HepG2 (cell line): ENCODE measurements around the gene MRPL20. TPM values are rescaled to one million over a fixed set of nuclear protein-coding genes. Genes with fewer than 3 reads are reported as not detected.

Experiments
- DMAP1 ChIP-seq: IDR thresholded peaks from 2 replicates; pipeline ENCODE4 v1.6.1; 2016
- GFI1 ChIP-seq: sonication (generic); formaldehyde crosslinking; IDR thresholded peaks from 2 replicates; pipeline ENCODE4 v1.5.0; 2020; ENCODE audit warnings: missing genetic modification reagents, mild to moderate bottlenecking, borderline replicate concordance
- MZF1 ChIP-seq: sonication (generic); formaldehyde crosslinking; IDR thresholded peaks from 2 replicates; pipeline ENCODE4 v1.8.1; 2023; ENCODE audit warnings: mild to moderate bottlenecking, missing genetic modification reagents, borderline replicate concordance
- NFE2L2 ChIP-seq: fragments of 150-350 bp; IDR thresholded peaks from 2 replicates; pipeline ENCODE4 v1.6.1; 2014; ENCODE audit warnings: low read length
- NFYC ChIP-seq: IDR thresholded peaks from 2 replicates; pipeline ENCODE4 v1.6.1; 2016; ENCODE audit warnings: missing genetic modification reagents, missing compliant biosample characterization
- NR2F2 ChIP-seq: IDR thresholded peaks from 2 replicates; pipeline ENCODE4 v1.6.1; 2012; ENCODE audit warnings: low read depth, inconsistent platforms, borderline replicate concordance
- ZFP37 ChIP-seq: sonication (generic); formaldehyde crosslinking; IDR thresholded peaks from 2 replicates; pipeline ENCODE4 v1.4.0; 2020; ENCODE audit warnings: missing genetic modification reagents, borderline replicate concordance
- ZNF10 ChIP-seq: sonication (generic); formaldehyde crosslinking; IDR thresholded peaks from 2 replicates; pipeline ENCODE4 v1.4.0; 2020; ENCODE audit warnings: mild to moderate bottlenecking, low read depth, missing genetic modification reagents, borderline replicate concordance
- ZNF124 ChIP-seq: sonication (generic); formaldehyde crosslinking; IDR thresholded peaks from 2 replicates; pipeline ENCODE4 v1.4.0; 2020; ENCODE audit warnings: missing genetic modification reagents
- ZNF234 ChIP-seq: sonication (generic); formaldehyde crosslinking; conservative IDR thresholded peaks from 2 replicates; pipeline ENCODE4 v1.5.1; 2020; ENCODE audit warnings: mild to moderate bottlenecking, missing genetic modification reagents
- ZNF557 ChIP-seq: sonication (generic); formaldehyde crosslinking; IDR thresholded peaks from 2 replicates; pipeline ENCODE4 v1.4.0; 2020; ENCODE audit warnings: missing genetic modification reagents
- ZNF761 ChIP-seq: sonication (generic); formaldehyde crosslinking; conservative IDR thresholded peaks from 2 replicates; pipeline ENCODE4 v1.4.0; 2020; ENCODE audit warnings: mild to moderate bottlenecking, missing genetic modification reagents
- ZNF782 ChIP-seq: sonication (generic); formaldehyde crosslinking; IDR thresholded peaks from 2 replicates; pipeline ENCODE4 v1.4.0; 2020; ENCODE audit warnings: missing genetic modification reagents, mild to moderate bottlenecking, borderline replicate concordance
- polyA plus RNA-seq, 8 experiments: library from polyadenylated mRNA; depleted of rRNA in 3 of 8; stranded (reverse) in 7 of 8; unstranded in 1 of 8; fragments of >200 nt; fragmentation: Illumina TruSeq in 4 of 8; extraction: Trizol in 4 of 8; gene quantifications; 2 replicates each; pipeline versions ENCODE4 v1.2.1 to v1.2.3, GENCODE V29; 2011 to 2016; ENCODE audit warnings: low read depth in 4 of 8, missing spikeins in 1 of 8, mixed read lengths in 1 of 8; ENCODE audit not compliant: insufficient read depth in 1 of 8
- total RNA-seq, 5 experiments: library from RNA; depleted of rRNA; stranded (reverse); fragments of >200 nt; fragmentation: Illumina TruSeq; extraction: Trizol; gene quantifications; 2 replicates each; pipeline ENCODE4 v1.2.3, GENCODE V29; 2016; ENCODE audit warnings: low read depth in 1 of 5
- TF ChIP-seq, protein P1 (sequence below): sonication (generic); formaldehyde crosslinking; IDR thresholded peaks from 2 replicates; pipeline ENCODE4 v1.5.0; 2020; ENCODE audit warnings: mild to moderate bottlenecking, missing genetic modification reagents, borderline replicate concordance
- TF ChIP-seq, protein P2 (sequence below): sonication (generic); formaldehyde crosslinking; IDR thresholded peaks from 2 replicates; pipeline ENCODE4 v1.4.0; 2020; ENCODE audit warnings: missing genetic modification reagents
- TF ChIP-seq, protein P3 (sequence below): sonication (generic); formaldehyde crosslinking; conservative IDR thresholded peaks from 2 replicates; pipeline ENCODE4 v1.4.0; 2020; ENCODE audit warnings: mild to moderate bottlenecking, missing genetic modification reagents, moderate library complexity
- TF ChIP-seq, protein P4 (sequence below): sonication (generic); formaldehyde crosslinking; IDR thresholded peaks from 2 replicates; pipeline ENCODE4 v1.4.0; 2020; ENCODE audit warnings: low read depth, missing genetic modification reagents

Gene MRPL20
- total and polyA plus RNA-seq, 2 of the 13 experiments (the other 11 are each of a cell fraction or from before 2014, with no cell fraction given), result 59.2 to 127 TPM

DNA sequence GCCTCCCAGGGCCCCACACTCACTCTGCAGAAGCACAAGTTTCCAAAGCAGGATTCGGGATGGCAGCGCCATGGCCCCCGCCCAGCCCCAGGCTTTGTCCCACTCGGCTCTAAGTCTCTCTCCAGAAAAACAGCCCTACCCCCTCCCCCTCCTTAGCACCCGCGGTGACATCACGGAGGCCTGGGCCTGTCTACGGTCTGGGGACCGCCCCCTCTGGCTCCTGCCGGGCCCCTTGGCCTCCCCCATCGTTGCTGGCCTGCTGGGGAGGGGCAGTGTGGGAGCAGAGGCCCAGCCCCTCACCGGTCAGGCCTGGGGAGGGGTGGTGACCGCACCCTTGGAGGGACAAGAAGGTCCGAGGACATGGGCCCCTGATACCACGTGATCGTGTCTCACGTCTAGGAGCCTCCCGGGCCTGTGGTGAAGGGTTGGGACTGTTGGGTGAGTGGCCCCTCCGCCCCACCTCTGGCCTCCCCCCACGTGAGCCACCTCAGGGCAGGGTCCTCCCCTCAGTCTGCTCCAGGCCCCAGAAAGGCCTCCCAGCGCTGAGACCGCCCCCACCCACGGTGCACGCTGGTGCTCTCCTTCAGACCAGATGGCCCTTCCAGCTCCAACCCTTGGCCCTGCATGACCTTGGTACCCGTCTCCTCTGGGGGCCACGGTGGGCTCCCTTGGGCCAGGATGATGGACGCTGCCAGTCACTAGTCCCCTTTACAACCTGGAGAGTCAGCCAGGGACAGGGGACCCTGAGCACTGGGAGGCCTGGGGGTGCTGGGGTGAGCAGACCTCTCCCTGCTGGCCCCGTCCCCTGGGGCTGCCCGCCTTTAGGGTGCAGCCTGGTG is 48.4 kb downstream of the MRPL20 start, which contains the start of gene MXRA8 (continued):
- TF ChIP-seq, protein P1, sequence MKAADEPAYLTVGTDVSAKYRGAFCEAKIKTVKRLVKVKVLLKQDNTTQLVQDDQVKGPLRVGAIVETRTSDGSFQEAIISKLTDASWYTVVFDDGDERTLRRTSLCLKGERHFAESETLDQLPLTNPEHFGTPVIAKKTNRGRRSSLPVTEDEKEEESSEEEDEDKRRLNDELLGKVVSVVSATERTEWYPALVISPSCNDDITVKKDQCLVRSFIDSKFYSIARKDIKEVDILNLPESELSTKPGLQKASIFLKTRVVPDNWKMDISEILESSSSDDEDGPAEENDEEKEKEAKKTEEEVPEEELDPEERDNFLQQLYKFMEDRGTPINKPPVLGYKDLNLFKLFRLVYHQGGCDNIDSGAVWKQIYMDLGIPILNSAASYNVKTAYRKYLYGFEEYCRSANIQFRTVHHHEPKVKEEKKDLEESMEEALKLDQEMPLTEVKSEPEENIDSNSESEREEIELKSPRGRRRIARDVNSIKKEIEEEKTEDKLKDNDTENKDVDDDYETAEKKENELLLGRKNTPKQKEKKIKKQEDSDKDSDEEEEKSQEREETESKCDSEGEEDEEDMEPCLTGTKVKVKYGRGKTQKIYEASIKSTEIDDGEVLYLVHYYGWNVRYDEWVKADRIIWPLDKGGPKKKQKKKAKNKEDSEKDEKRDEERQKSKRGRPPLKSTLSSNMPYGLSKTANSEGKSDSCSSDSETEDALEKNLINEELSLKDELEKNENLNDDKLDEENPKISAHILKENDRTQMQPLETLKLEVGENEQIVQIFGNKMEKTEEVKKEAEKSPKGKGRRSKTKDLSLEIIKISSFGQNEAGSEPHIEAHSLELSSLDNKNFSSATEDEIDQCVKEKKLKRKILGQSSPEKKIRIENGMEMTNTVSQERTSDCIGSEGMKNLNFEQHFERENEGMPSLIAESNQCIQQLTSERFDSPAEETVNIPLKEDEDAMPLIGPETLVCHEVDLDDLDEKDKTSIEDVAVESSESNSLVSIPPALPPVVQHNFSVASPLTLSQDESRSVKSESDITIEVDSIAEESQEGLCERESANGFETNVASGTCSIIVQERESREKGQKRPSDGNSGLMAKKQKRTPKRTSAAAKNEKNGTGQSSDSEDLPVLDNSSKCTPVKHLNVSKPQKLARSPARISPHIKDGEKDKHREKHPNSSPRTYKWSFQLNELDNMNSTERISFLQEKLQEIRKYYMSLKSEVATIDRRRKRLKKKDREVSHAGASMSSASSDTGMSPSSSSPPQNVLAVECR (CRISPR knock-in tag), result peak; percentile 52; the same call in 1 of the 2 replicates
- TF ChIP-seq NR2F2, result peak; percentile 22; the same call in 1 of the 2 replicates
- TF ChIP-seq ZNF124 (CRISPR knock-in tag), result no peak; the same call in 1 of the 2 replicates
- no peak for TF ChIP-seq ZFP37
- peak; percentile 68; the same call in 1 of the 2 replicates for TF ChIP-seq DMAP1 (CRISPR knock-in tag)
- no peak for TF ChIP-seq NFE2L2
- no peak for TF ChIP-seq ZNF234 (CRISPR knock-in tag)
- TF ChIP-seq GFI1 (CRISPR knock-in tag), result no peak
- no peak for TF ChIP-seq ZNF10 (CRISPR knock-in tag)
- no peak for TF ChIP-seq ZNF557 (CRISPR knock-in tag)
- TF ChIP-seq, protein P2, sequence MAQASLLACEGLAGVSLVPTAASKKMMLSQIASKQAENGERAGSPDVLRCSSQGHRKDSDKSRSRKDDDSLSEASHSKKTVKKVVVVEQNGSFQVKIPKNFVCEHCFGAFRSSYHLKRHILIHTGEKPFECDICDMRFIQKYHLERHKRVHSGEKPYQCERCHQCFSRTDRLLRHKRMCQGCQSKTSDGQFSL, result peak; percentile 59; the same call in 1 of the 2 replicates
- TF ChIP-seq ZNF761 (CRISPR knock-in tag), result 0 out of 2 replicates have a peak, but pooled peaks have one; percentile 32
- TF ChIP-seq, protein P3, sequence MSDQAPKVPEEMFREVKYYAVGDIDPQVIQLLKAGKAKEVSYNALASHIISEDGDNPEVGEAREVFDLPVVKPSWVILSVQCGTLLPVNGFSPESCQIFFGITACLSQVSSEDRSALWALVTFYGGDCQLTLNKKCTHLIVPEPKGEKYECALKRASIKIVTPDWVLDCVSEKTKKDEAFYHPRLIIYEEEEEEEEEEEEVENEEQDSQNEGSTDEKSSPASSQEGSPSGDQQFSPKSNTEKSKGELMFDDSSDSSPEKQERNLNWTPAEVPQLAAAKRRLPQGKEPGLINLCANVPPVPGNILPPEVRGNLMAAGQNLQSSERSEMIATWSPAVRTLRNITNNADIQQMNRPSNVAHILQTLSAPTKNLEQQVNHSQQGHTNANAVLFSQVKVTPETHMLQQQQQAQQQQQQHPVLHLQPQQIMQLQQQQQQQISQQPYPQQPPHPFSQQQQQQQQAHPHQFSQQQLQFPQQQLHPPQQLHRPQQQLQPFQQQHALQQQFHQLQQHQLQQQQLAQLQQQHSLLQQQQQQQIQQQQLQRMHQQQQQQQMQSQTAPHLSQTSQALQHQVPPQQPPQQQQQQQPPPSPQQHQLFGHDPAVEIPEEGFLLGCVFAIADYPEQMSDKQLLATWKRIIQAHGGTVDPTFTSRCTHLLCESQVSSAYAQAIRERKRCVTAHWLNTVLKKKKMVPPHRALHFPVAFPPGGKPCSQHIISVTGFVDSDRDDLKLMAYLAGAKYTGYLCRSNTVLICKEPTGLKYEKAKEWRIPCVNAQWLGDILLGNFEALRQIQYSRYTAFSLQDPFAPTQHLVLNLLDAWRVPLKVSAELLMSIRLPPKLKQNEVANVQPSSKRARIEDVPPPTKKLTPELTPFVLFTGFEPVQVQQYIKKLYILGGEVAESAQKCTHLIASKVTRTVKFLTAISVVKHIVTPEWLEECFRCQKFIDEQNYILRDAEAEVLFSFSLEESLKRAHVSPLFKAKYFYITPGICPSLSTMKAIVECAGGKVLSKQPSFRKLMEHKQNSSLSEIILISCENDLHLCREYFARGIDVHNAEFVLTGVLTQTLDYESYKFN (CRISPR knock-in tag), result peak; percentile 71
- TF ChIP-seq, protein P4, sequence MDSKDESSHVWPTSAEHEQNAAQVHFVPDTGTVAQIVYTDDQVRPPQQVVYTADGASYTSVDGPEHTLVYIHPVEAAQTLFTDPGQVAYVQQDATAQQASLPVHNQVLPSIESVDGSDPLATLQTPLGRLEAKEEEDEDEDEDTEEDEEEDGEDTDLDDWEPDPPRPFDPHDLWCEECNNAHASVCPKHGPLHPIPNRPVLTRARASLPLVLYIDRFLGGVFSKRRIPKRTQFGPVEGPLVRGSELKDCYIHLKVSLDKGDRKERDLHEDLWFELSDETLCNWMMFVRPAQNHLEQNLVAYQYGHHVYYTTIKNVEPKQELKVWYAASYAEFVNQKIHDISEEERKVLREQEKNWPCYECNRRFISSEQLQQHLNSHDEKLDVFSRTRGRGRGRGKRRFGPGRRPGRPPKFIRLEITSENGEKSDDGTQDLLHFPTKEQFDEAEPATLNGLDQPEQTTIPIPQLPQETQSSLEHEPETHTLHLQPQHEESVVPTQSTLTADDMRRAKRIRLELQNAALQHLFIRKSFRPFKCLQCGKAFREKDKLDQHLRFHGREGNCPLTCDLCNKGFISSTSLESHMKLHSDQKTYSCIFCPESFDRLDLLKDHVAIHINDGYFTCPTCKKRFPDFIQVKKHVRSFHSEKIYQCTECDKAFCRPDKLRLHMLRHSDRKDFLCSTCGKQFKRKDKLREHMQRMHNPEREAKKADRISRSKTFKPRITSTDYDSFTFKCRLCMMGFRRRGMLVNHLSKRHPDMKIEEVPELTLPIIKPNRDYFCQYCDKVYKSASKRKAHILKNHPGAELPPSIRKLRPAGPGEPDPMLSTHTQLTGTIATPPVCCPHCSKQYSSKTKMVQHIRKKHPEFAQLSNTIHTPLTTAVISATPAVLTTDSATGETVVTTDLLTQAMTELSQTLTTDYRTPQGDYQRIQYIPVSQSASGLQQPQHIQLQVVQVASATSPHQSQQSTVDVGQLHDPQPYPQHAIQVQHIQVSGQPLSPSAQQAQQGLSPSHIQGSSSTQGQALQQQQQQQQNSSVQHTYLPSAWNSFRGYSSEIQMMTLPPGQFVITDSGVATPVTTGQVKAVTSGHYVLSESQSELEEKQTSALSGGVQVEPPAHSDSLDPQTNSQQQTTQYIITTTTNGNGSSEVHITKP (CRISPR knock-in tag), result peak; percentile 64; the same call in 1 of the 2 replicates
- no peak for TF ChIP-seq ZNF782 (CRISPR knock-in tag)
- 0 out of 2 replicates have a peak, but pooled peaks have one; percentile 17 for TF ChIP-seq MZF1 (CRISPR knock-in tag)
- TF ChIP-seq NFYC, result 0 out of 2 replicates have a peak, but pooled peaks have one; percentile 7
